22Rv1 (cell line): ENCODE measurements around the gene COBL.

Experiments used
- H3K27ac ChIP-seq: fragments of 450-650 bp; 2 replicates; pipeline ENCODE4 v1.5.1; 2017
- ZFX ChIP-seq: fragments of 450-650 bp; IDR thresholded peaks from 2 replicates; pipeline ENCODE4 v1.6.1; 2017; ENCODE audit warnings: antibody characterized with exemption, borderline replicate concordance
- TF ChIP-seq, protein P1 (sequence below): fragments of 450-650 bp; IDR thresholded peaks from 2 replicates; pipeline ENCODE4 v1.5.1; 2017; ENCODE audit warnings: mild to moderate bottlenecking

Gene COBL

DNA sequence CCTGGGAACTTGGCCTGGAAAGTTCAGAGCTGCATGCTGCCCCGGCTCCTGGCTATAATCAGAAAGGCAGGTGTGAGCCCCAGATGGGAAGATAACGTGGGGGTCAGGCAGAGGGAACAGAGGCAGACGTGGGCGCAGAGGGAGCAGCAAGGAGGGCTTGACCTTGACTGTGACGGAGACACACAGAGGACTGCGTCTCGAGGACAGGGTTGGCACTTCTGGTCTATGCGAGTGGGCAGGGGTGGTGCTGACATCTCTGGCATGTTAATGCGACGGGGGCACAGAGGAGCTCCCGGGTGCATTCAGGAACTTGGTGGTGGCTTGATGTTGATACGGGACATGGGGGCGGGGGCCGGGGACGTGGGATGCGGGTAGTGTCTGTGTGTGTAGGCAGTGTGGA is 301.8 kb downstream of the COBL start:
- TF ChIP-seq, protein P1, sequence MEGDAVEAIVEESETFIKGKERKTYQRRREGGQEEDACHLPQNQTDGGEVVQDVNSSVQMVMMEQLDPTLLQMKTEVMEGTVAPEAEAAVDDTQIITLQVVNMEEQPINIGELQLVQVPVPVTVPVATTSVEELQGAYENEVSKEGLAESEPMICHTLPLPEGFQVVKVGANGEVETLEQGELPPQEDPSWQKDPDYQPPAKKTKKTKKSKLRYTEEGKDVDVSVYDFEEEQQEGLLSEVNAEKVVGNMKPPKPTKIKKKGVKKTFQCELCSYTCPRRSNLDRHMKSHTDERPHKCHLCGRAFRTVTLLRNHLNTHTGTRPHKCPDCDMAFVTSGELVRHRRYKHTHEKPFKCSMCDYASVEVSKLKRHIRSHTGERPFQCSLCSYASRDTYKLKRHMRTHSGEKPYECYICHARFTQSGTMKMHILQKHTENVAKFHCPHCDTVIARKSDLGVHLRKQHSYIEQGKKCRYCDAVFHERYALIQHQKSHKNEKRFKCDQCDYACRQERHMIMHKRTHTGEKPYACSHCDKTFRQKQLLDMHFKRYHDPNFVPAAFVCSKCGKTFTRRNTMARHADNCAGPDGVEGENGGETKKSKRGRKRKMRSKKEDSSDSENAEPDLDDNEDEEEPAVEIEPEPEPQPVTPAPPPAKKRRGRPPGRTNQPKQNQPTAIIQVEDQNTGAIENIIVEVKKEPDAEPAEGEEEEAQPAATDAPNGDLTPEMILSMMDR: no peak
- TF ChIP-seq ZFX: no peak

DNA sequence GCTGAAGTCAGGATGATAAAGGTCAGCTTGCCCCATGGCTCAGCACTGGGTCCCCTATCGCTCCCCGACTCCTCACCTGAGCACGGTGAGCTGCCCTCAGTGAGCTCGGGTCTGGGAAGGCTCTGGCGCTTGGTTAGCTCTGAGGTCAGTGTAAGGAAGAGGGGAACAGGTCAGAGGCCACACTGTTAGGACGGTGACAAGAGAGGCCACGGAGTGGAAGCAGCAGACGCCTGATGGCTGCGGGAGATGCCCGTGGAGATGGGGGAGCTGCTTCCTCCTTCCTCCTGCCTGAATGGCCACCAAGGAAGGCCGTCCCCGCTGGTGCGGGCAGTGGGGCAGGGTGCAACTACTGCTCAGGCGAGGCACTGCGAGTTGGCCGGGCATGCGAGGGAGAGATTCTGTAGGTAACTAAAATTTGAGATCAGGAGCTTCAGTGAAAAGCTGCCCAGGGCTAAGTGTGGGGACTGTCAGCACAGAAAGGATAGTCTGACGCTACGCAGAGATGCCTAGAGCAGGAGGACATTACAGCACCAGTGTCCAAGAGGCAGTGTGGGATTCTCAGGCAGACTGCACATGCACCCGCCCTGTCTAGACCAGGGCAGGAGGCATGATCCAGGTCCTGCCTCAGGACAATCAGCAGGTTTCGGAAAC is 302.6 kb downstream of the COBL start:
- TF ChIP-seq, protein P1: no peak
- H3K27ac ChIP-seq: no peak overlapping the region

More for the DNA sequence above, 301.8 kb downstream of the COBL start:
- H3K27ac ChIP-seq: no peak overlapping the region

DNA sequence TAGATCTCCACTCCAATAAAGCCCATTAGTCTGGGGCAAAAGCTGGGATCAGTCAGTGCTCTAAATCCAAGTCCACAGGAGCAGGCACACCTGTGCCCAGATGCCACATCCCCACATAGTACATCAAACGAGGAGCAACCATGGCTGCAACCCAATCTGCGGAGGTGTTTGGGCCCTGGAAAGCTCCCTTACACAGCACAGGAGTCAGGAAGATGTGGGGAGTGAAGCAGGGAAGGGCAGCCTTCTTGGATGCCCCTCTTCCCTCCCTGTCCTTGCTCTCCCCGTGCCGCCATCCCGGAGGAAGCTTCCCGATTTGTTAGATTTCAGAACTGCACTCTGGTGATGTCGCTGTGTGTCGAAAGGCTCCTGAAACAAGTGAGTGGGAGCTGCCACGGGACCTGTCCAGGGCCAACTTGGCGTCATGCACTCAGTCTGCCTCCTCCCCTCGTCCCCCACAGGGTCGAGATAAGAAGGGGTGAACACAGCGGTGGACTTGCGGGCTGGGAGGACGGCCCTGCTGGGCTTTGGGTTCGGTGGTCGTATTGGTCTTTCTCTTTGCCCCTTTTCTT is 303.3 kb downstream of the COBL start:
- H3K27ac ChIP-seq: no peak overlapping the region
- TF ChIP-seq ZFX: no peak
- TF ChIP-seq, protein P1: no peak

DNA sequence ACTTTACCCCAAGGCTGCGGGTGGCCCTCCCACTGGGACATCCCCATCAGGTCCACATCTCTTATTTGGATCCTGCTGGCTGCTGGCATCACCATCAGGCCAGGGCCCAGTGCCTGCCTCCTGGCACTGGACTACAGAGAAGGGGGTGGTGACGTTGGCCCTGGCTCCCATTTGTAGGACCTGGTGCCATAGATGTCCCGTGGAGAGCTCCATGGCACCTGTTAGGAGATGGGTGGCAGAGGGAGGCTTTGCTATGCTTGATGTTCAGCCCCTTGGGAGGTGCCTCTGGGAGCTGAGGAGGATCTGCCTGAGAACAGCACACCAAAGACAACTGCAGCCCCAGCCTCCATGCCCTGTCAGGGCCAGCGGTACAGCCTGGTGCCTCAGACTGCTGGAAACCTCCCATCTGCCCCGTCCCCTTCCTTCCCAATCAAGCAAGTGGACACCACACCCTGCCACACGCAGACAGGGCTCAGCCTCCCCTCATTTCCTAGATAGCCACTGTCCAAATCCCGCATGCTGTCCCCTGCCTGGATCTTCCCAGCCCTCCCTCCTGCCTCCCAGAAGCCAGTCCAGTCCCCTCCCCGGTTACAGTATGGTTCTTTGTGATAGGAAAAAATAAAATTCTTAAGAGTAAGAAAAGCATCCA is 303.9 kb downstream of the COBL start:
- no peak overlapping the region for H3K27ac ChIP-seq
- no peak for TF ChIP-seq ZFX

DNA sequence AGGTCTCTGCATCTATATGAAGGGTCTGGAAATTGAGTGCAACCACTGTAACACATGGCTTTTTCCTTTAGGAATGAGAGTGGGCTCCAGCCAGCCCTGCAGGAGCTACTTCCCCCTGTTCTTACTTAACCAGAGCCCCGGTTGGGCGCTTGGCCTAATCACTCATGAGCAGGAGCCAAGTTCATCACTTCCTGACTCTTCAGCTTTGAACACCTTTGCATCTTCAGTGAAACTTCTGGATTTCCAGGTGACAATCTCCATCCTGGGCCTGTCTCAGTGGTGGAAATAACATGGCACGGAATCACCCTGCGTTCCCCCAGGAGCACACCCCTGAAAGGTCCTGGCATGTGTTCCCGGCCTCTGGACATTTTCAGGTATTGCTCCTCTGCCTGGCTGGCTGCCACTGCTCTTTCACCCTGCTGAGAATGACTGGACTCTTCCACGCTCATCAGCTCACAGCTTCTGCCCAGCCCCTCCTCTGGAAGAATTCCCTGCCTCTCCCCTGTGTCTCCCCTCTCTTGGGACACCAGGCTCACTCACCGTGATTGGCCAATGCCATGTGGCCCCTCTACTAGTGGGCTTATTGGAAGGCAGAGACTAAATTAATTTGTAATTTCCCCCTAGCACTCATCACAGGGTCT is 304.8 kb downstream of the COBL start:
- TF ChIP-seq ZFX: no peak
- H3K27ac ChIP-seq: no peak overlapping the region

DNA sequence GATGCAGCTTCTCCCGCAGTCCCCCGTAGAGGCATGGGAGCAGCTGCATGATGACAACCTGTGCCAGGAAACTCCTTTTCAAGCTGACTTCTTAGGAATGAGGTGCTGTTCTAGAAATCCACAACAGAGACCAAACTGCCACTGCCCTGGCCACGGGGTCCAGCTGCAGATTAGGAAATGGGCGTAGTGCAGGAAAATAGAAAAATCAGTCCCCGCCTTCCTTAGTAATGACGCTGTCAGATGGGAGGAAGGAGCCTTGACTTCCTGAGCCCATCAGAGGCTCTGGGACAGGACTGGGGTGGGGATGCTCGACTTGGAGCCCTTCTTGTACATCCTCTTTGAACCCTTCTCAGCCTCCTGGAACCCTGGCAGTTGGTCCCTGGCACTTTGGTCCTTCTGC is 306.1 kb downstream of the COBL start:
- no peak for TF ChIP-seq ZFX
- TF ChIP-seq, protein P1: no peak
- no peak overlapping the region for H3K27ac ChIP-seq

DNA sequence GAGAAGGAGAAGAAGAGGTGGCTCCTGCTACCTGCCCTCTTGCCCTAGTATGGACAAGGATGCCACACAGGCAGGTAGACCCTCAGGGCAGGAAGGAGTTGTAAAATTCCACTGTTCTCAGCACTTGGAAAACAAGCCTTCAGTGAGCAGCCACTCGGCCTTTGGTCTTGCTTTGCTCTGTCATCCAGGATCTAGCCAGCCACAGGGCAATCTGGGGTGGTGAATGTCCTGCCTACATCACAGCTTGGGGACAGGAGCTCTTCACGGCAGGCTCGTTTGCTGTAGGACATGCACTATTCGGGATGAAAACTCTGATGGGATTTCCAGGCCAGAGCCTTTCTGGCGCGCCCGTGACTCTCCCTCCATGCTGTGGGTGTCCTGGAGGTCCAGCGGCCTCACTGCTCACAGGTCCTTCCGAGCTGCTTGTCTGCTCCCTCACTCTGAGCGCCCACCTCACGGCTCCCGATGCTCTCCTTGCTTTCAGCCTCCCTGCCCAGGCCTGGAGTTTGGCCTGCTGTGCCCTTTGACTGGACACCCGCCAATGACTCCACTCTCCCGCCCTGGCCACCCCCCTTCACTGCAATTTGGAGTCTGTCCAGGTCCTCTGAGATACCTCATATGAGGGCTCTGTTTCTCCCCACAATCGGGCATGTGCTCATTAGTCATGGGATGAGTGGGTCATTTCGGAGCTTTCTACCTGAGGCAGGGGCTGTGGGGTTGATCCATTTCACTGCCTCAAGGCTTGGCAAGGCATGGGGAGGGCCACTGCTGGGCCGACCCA is 306.7 kb downstream of the COBL start:
- TF ChIP-seq, protein P1: no peak
- no peak for TF ChIP-seq ZFX
- no peak overlapping the region for H3K27ac ChIP-seq
